GM12878 (cell line): Measurements from ENCODE around the gene GSTA4. TPM values are rescaled to one million over a fixed set of nuclear protein-coding genes. Genes with fewer than 3 reads are reported as not detected.
A peak's percentile ranks its signal among the peaks of the same experiment; 100 is the strongest.

Experiments
- ATAC-seq: fragments of 200-7000 bp; cut with Tn5 transposase; 3 replicates; pipeline ENCODE4 v1.9.1; 2020; ENCODE audit warnings: mild to moderate bottlenecking, moderate library complexity
- BruUV-seq: library from RNA; stranded (reverse); fragments of 400-500 nt; replicated peaks from 2 replicates; lab custom pipeline; 2021; lab: Mats Ljungman, UMichigan
- CTCF ChIA-PET: fragments of 300-600 bp; sonication (Branson Sonifier 250); formaldehyde crosslinking; extraction: SDS; loops from one replicate; lab custom pipeline; 2021; ENCODE audit warnings: inconsistent platforms; lab: Yijun Ruan, JAX
- POLR2A ChIA-PET: fragments of 350-600 bp; formaldehyde crosslinking; extraction: SDS; loops from one replicate; lab custom pipeline; 2021; ENCODE audit warnings: inconsistent platforms; lab: Charles Lee
- RAD21 ChIA-PET: fragments of 300-600 bp; sonication (Branson Sonifier 250); formaldehyde crosslinking; loops from one replicate; lab custom pipeline; 2023; ENCODE audit warnings: antibody characterized with exemption; ENCODE audit not compliant: unreplicated experiment; lab: Charles Lee
- SMC1A ChIA-PET: fragments of 300-600 bp; sonication (Branson Sonifier 250); formaldehyde crosslinking; loops from one replicate; lab custom pipeline; 2023; ENCODE audit not compliant: unreplicated experiment, uncharacterized antibody; lab: Charles Lee
- DNase-seq: peaks from one replicate; pipeline ENCODE4 v3.0.0-alpha.2; 2011; ENCODE audit warnings: low read depth, low spot score
- FAIRE-seq: peaks from 3 replicates; lab custom pipeline; 2011; peaks lifted over from hg19 to GRCh38; lab: Jason Lieb, UNC
- H2AFZ ChIP-seq: 2 replicates; pipeline ENCODE4 v1.6.0; 2011; ENCODE audit warnings: low read depth, low read length, control low read depth; ENCODE audit not compliant: control insufficient read depth
- H3K27ac ChIP-seq: 2 replicates; pipeline ENCODE4 v1.5.1; 2011; ENCODE audit warnings: control low read depth; ENCODE audit not compliant: control insufficient read depth, insufficient read depth
- H3K27me3 ChIP-seq, 2 experiments: replicated peaks in 1 of 2; 2 replicates each; pipeline versions ENCODE4 v1.6.0 to v1.6.1; 2011; ENCODE audit warnings: low read length in 1 of 2; ENCODE audit not compliant: control insufficient read depth in 2 of 2, insufficient read depth in 2 of 2
- H3K36me3 ChIP-seq, 2 experiments: 2 replicates each; pipeline ENCODE4 v1.5.1; 2011; ENCODE audit warnings: low read length in 1 of 2; ENCODE audit not compliant: control insufficient read depth in 2 of 2, insufficient read depth in 2 of 2
- H3K4me1 ChIP-seq: 2 replicates; pipeline ENCODE4 v1.6.1; 2011; ENCODE audit warnings: mild to moderate bottlenecking, low read length, moderate library complexity, mixed read lengths; ENCODE audit not compliant: control insufficient read depth, insufficient read depth
- H3K4me2 ChIP-seq: 2 replicates; pipeline ENCODE4 v1.6.0; 2011; ENCODE audit warnings: control low read depth; ENCODE audit not compliant: control insufficient read depth, insufficient read depth
- H3K4me3 ChIP-seq: fragments of 200-600 bp; sonication (generic); 2 replicates; pipeline ENCODE4 v1.5.1; 2016
- H3K79me2 ChIP-seq: 2 replicates; pipeline ENCODE4 v1.6.0; 2011; ENCODE audit warnings: low read length; ENCODE audit not compliant: control insufficient read depth, insufficient read depth
- H3K9ac ChIP-seq: 2 replicates; pipeline ENCODE4 v1.8.0; 2011; ENCODE audit warnings: low read length, control low read depth, mixed read lengths; ENCODE audit not compliant: control insufficient read depth, insufficient read depth
- H3K9me3 ChIP-seq: replicated peaks from 3 replicates; pipeline ENCODE4 v1.5.1; 2011; ENCODE audit warnings: mild to moderate bottlenecking, low read length; ENCODE audit not compliant: control insufficient read depth, insufficient read depth
- H4K20me1 ChIP-seq: 2 replicates; pipeline ENCODE4 v1.6.0; 2011; ENCODE audit not compliant: control insufficient read depth, insufficient read depth
- CBX5 ChIP-seq: sonication (generic); IDR thresholded peaks from 2 replicates; pipeline ENCODE4 v1.6.1; 2016; ENCODE audit warnings: low read depth, moderate library complexity, mild to moderate bottlenecking, inconsistent platforms
- CHD1 ChIP-seq: IDR thresholded peaks from 2 replicates; pipeline ENCODE4 v1.6.1; 2012; ENCODE audit warnings: low read depth, low read length, improper control_type of control experiment
- EP300 ChIP-seq, 2 experiments: fragments of 150-350 bp in 1 of 2; IDR thresholded peaks; 2 replicates each; pipeline ENCODE4 v1.6.1; 2011 to 2012; ENCODE audit warnings: low read depth in 2 of 2, low read length in 2 of 2, borderline replicate concordance in 1 of 2, improper control_type of control experiment in 1 of 2, inconsistent platforms in 1 of 2; ENCODE audit not compliant: control insufficient read depth in 1 of 2
- MYC ChIP-seq: IDR thresholded peaks from 2 replicates; pipeline ENCODE4 v1.6.1; 2011; ENCODE audit warnings: mild to moderate bottlenecking, low read length, moderate library complexity, inconsistent platforms; ENCODE audit not compliant: insufficient read depth, insufficient replicate concordance, insufficient read length, severe bottlenecking
- RAD21 ChIP-seq: IDR thresholded peaks from 2 replicates; pipeline ENCODE4 v1.6.1; 2011; ENCODE audit warnings: mild to moderate bottlenecking, low read depth, low read length, moderate library complexity; ENCODE audit not compliant: insufficient read depth
- WGBS: methylation state at CpG from one replicate; pipeline ENCODE4 v1.1.6; 2016; ENCODE audit warnings: low lambda C conversion rate; ENCODE audit not compliant: insufficient replicate concordance, insufficient coverage; ENCODE audit errors: missing lambda C conversion rate; 5-methylcytosine and 5-hydroxymethylcytosine counted together
- in situ Hi-C: fragments of 300-500 bp; cut with MboI; formaldehyde crosslinking; loops from 9 replicates; pipeline ENCODE4 v1.14.3; 2018; ENCODE audit warnings: mixed read lengths
- intact Hi-C: fragments of 100-400 bp; cut with micrococcal nuclease; formaldehyde crosslinking; loops from one replicate; pipeline ENCODE4 v1.14.2; 2022; ENCODE audit not compliant: unreplicated experiment
- polyA plus RNA-seq, 11 experiments: library from polyadenylated mRNA; depleted of rRNA in 4 of 11; unstranded in 6 of 11; stranded (reverse) in 5 of 11; fragments of >200 nt; fragmentation: Nextera tagmentation in 4 of 11; fragmentation: Illumina TruSeq in 1 of 11; extraction: Ambion mirVana in 4 of 11; extraction: Trizol in 1 of 11; gene quantifications; 1 replicate in 1 of 11; 2 replicates in 10 of 11; pipeline versions ENCODE4 v1.2.1 to v1.2.3, GENCODE V29; 2011 to 2016; ENCODE audit warnings: inconsistent platforms in 2 of 11, missing spikeins in 2 of 11, low read depth in 1 of 11
- total RNA-seq, 4 experiments: library from RNA; depleted of rRNA in 3 of 4; stranded (reverse); fragments of >200 nt in 3 of 4; fragmentation: Illumina TruSeq in 1 of 4; extraction: Trizol in 1 of 4; gene quantifications; 2 replicates each; pipeline versions ENCODE4 v1.2.1 to v1.2.3, GENCODE V29; 2013 to 2021
- TF ChIP-seq, protein P1 (sequence below): fragments of 450-650 bp; IDR thresholded peaks from 2 replicates; pipeline ENCODE4 v1.6.1; 2017; ENCODE audit warnings: mild to moderate bottlenecking, moderate library complexity
- TF ChIP-seq, protein P2 (sequence below): IDR thresholded peaks from 2 replicates; pipeline ENCODE4 v1.6.1; 2012; ENCODE audit warnings: low read depth, low read length, improper control_type of control experiment
- TF ChIP-seq, protein P3 (sequence below): fragments of 450-650 bp; IDR thresholded peaks from 2 replicates; pipeline ENCODE4 v1.6.1; 2017; ENCODE audit warnings: borderline replicate concordance

The GSTA4 gene
- total and polyA plus RNA-seq, 10 of the 15 experiments (the other 5 are each of a cell fraction or from before 2014, with no cell fraction given): 1.9 to 9.7 (median 4.4) TPM

DNA sequence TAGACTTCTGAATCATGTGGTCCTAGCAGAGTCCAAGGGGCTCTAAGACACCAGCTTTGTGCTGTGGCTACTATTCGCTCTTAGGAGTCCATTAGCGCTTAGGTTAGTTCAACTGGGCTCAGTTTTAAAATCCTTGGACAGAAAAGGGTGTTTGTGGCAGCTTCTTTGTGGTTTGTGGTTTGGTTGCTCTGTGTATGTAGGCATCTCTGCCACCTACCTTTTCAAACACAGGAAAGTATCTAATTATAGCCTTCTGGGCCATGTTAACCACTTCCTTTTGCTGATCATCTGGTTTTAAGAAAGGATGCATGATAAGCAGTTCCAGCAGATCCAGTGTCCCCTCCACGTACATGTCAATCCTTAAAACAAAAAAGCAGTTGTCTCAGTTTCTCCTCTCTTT is 10.8 kb downstream of the GSTA4 start (continued):
- TF ChIP-seq, protein P1, sequence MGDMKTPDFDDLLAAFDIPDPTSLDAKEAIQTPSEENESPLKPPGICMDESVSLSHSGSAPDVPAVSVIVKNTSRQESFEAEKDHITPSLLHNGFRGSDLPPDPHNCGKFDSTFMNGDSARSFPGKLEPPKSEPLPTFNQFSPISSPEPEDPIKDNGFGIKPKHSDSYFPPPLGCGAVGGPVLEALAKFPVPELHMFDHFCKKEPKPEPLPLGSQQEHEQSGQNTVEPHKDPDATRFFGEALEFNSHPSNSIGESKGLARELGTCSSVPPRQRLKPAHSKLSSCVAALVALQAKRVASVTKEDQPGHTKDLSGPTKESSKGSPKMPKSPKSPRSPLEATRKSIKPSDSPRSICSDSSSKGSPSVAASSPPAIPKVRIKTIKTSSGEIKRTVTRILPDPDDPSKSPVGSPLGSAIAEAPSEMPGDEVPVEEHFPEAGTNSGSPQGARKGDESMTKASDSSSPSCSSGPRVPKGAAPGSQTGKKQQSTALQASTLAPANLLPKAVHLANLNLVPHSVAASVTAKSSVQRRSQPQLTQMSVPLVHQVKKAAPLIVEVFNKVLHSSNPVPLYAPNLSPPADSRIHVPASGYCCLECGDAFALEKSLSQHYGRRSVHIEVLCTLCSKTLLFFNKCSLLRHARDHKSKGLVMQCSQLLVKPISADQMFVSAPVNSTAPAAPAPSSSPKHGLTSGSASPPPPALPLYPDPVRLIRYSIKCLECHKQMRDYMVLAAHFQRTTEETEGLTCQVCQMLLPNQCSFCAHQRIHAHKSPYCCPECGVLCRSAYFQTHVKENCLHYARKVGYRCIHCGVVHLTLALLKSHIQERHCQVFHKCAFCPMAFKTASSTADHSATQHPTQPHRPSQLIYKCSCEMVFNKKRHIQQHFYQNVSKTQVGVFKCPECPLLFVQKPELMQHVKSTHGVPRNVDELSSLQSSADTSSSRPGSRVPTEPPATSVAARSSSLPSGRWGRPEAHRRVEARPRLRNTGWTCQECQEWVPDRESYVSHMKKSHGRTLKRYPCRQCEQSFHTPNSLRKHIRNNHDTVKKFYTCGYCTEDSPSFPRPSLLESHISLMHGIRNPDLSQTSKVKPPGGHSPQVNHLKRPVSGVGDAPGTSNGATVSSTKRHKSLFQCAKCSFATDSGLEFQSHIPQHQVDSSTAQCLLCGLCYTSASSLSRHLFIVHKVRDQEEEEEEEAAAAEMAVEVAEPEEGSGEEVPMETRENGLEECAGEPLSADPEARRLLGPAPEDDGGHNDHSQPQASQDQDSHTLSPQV: no peak
- TF ChIP-seq, all 136 proteins: peak for 8

DNA sequence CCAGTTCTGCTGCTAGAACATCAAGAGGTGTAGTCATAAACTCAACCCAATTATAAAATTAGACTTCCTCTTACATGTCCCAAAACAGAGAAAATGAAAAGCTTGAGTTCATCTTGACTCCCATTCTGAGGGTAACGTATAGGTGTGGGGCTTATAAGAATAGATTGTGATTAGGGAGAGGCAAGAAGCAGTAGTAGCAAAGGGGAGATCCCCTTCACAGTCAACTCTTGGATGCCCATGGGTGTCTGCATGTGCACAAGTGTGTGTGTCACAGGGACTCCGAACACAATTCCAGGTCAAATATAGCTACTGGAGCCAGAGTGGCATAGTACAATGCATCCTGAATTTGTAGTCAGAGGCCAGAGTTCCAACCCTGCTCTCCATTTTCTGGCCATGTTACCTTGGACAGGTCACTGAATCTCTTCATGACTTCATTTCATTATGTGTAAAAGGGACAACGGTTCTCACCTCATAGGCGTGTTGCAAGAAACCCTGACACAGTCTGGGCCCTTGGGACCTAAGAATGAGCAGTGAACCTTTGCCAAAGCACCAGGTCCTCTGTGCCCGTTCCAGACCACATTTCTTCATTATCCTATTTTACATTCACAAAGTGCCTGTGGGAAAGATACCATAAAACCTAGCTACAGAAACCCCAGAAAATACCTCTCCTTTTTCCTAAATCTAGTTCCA is 11.8 kb downstream of the GSTA4 start:
- H3K4me2 ChIP-seq: no peak overlapping the region
- TF ChIP-seq, protein P2, sequence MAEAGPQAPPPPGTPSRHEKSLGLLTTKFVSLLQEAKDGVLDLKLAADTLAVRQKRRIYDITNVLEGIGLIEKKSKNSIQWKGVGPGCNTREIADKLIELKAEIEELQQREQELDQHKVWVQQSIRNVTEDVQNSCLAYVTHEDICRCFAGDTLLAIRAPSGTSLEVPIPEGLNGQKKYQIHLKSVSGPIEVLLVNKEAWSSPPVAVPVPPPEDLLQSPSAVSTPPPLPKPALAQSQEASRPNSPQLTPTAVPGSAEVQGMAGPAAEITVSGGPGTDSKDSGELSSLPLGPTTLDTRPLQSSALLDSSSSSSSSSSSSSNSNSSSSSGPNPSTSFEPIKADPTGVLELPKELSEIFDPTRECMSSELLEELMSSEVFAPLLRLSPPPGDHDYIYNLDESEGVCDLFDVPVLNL: no peak
- TF ChIP-seq MYC (no peak), RAD21 (no peak), CBX5 (no peak), EP300 (IDR thresholded peaks at IDR 0.05; ENCODE audit: borderline replicate concordance in 1 of 2, control insufficient read depth in 1 of 2, low read depth in 2 of 2, low read length in 2 of 2) (no peak), CHD1 (no peak)
- TF ChIP-seq, protein P3, sequence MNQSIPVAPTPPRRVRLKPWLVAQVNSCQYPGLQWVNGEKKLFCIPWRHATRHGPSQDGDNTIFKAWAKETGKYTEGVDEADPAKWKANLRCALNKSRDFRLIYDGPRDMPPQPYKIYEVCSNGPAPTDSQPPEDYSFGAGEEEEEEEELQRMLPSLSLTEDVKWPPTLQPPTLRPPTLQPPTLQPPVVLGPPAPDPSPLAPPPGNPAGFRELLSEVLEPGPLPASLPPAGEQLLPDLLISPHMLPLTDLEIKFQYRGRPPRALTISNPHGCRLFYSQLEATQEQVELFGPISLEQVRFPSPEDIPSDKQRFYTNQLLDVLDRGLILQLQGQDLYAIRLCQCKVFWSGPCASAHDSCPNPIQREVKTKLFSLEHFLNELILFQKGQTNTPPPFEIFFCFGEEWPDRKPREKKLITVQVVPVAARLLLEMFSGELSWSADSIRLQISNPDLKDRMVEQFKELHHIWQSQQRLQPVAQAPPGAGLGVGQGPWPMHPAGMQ: no peak
- TF ChIP-seq, all 136 proteins: peak for 0
- intact Hi-C loops: no loop called here

More for the DNA sequence above, 11.8 kb downstream of the GSTA4 start:
- Histone ChIP-seq H2AFZ (no peak overlapping the region), H3K9ac (no peak overlapping the region), H4K20me1 (no peaks in the 10 kb centered on the region), H3K4me1 (peaks cover 13% of the 10 kb centered on the region), H3K27me3 (no peaks in the 10 kb centered on the region), H3K79me2 (no peaks in the 10 kb centered on the region), H3K36me3 (no peaks in the 10 kb centered on the region), H3K4me3 (no peak overlapping the region), H3K9me3 (no peaks in the 10 kb centered on the region), H3K27ac (no peak overlapping the region)
- POLR2A ChIA-PET: interaction anchor here (1.4 to 1.5 kb wide), 2 partner anchors 11 to 15 kb away, joined by 4 to 6 read pairs; no protein-coding TSS in a partner anchor
- WGBS: 33% methylated on average over 5 of the region's 5 CpGs
- in situ Hi-C loops: no loop called here
- BruUV-seq: no TSS peak
- CTCF ChIA-PET: interaction anchor here (0.7 to 2.1 kb wide), 4 partner anchors 10 to 17 kb away, joined by 3 to 21 read pairs (median 4); partner anchors contain the start of gene GSTA4
- SMC1A ChIA-PET: interaction anchor here (1.2 kb wide), 2 partner anchors 10 to 13 kb away, joined by 4 read pairs; no protein-coding TSS in a partner anchor
- RAD21 ChIA-PET: no interaction called here
- FAIRE-seq (no peak), ATAC-seq (peak; percentile 63), DNase-seq (no peak)
